ENCODE measurements around the gene GPR180.
A peak's percentile ranks its signal among the peaks of the same experiment; 100 is the strongest.

GPR180 gene

GRCh38 chr13:94673851-94674250, 72.2 kb downstream of the GPR180 start:
- no peaks in the 10 kb centered on the region for H3K4me1 ChIP-seq (ENCODE audit: insufficient read depth, insufficient read length)
- no peak overlapping the region for H3K4me3 ChIP-seq (ENCODE audit: insufficient read length, low read depth)
- TF ChIP-seq SUZ12 (IDR thresholded peaks at IDR 0.05; ENCODE audit: extremely low read depth, insufficient read depth, insufficient read length) (no peak), YY1 (IDR thresholded peaks at IDR 0.05; ENCODE audit: insufficient read depth, insufficient read length) (no peak), ZNF274 (IDR thresholded peaks at IDR 0.05; ENCODE audit: low read depth, low read length) (no peak)
- no peaks in the 10 kb centered on the region for H3K27me3 ChIP-seq (ENCODE audit: insufficient read depth, insufficient read length)
- H3K36me3 ChIP-seq (ENCODE audit: insufficient read depth, insufficient read length, low read length), result no peaks in the 10 kb centered on the region
- DNase-seq (ENCODE audit: low read depth, low spot score), result peak; percentile 59
- no peak overlapping the region for H3K9ac ChIP-seq (ENCODE audit: insufficient read length, low read depth)
- no peaks in the 10 kb centered on the region for H3K9me3 ChIP-seq (ENCODE audit: insufficient read depth, low read length)

DNA sequence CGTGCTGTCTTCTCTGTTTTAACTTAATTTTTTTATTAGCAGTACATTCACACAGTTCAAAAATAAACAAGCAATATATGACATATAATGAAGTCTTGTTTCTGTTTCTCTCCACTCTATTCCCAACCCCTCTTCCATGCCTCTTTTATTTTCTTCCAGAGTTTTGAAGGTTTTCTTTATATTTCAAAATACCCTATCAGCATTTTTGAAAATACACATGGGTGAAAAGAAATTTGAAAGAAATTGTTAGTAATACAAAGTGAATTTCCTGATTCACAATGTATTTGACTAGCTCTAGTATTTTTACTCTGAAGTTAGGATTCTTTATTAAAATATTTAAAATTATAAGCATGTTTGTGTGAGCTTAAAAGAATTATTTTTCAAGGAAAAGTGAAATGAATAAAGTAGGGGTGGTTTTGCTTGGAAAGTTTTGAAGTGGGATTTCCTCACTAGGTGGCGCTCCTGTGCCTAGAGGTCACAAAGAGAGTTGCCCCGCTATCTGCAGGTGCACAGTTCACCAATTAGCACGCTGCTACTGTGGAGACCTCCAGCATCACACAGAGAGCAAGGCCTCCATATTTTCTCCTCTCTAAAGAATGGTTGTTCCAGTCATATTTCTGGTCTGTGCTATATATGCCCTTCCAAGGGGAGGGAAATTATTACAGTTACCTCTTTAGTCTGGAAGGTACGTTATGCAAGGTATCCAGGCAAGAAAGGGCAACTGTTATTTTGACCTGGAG, 73.1 kb downstream of the GPR180 start:
- Histone ChIP-seq H3K36me3 (ENCODE audit: insufficient read depth, insufficient read length, low read length) (no peaks in the 10 kb centered on the region), H3K9ac (ENCODE audit: insufficient read length, low read depth) (no peak overlapping the region), H3K4me1 (ENCODE audit: insufficient read depth, insufficient read length) (no peaks in the 10 kb centered on the region), H3K9me3 (ENCODE audit: insufficient read depth, low read length) (no peaks in the 10 kb centered on the region), H3K4me3 (ENCODE audit: insufficient read length, low read depth) (no peak overlapping the region), H3K27me3 (ENCODE audit: insufficient read depth, insufficient read length) (no peaks in the 10 kb centered on the region)
- peak; percentile 76 for DNase-seq (ENCODE audit: low read depth, low spot score)
- no peak for TF ChIP-seq SUZ12 (IDR thresholded peaks at IDR 0.05; ENCODE audit: extremely low read depth, insufficient read depth, insufficient read length)
- no peak for TF ChIP-seq ZNF274 (IDR thresholded peaks at IDR 0.05; ENCODE audit: low read depth, low read length)
- no peak for TF ChIP-seq YY1 (IDR thresholded peaks at IDR 0.05; ENCODE audit: insufficient read depth, insufficient read length)

DNA sequence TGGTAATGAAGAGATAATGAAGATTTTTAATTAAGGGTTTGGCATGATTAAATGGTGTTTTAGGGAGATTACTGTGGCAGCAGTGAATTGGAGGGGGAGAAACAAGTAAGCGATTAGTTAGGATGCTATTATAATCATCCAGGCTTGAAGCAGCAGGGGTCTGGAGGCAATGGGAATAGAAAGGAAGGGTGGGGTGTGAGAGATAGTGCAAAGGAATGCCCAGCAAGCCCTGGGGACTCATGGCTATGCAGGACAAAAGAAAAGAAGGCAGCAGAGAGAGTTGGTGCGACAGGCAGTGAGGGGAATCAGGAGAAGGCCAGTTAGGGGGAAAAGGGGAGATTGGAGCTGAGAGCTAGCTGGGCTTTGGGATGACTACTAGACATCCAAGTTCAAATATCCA, 76.1 kb downstream of the GPR180 start:
- TF ChIP-seq ZNF274 (IDR thresholded peaks at IDR 0.05; ENCODE audit: low read depth, low read length), result no peak
- no peak for TF ChIP-seq YY1 (IDR thresholded peaks at IDR 0.05; ENCODE audit: insufficient read depth, insufficient read length)
- no peak for TF ChIP-seq SUZ12 (IDR thresholded peaks at IDR 0.05; ENCODE audit: extremely low read depth, insufficient read depth, insufficient read length)
- H3K4me3 ChIP-seq (ENCODE audit: insufficient read length, low read depth), result no peak overlapping the region

DNA sequence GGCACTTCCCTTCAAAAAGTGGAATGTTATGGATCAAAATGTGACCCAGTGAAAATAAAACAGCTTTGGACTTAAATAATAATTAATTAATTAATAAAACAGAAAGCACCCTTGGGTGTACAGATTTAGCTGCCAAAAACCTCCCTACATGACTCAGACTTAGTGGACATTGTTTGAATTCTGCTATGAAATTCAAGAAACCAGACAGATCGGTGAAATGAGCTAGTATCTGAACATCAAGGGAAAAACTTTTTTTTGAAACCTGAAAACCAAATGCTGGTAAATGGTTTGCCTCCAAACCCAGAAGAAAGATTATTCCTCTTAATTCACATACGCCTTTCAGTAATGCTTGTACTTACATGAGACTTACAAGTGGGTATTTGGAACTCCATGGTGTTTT, 77.2 kb downstream of the GPR180 start:
- TF ChIP-seq YY1 (IDR thresholded peaks at IDR 0.05; ENCODE audit: insufficient read depth, insufficient read length), result no peak
- no peak for TF ChIP-seq ZNF274 (IDR thresholded peaks at IDR 0.05; ENCODE audit: low read depth, low read length)
- no peak for TF ChIP-seq SUZ12 (IDR thresholded peaks at IDR 0.05; ENCODE audit: extremely low read depth, insufficient read depth, insufficient read length)
- H3K4me1 ChIP-seq (ENCODE audit: insufficient read depth, insufficient read length), result no peaks in the 10 kb centered on the region

More for the DNA sequence above, 76.1 kb downstream of the GPR180 start:
- peak; percentile 25 for DNase-seq (ENCODE audit: low read depth, low spot score)
- H3K27me3 ChIP-seq (ENCODE audit: insufficient read depth, insufficient read length), result no peaks in the 10 kb centered on the region
- H3K9ac ChIP-seq (ENCODE audit: insufficient read length, low read depth), result no peak overlapping the region
- no peaks in the 10 kb centered on the region for H3K36me3 ChIP-seq (ENCODE audit: insufficient read depth, insufficient read length, low read length)
- H3K9me3 ChIP-seq (ENCODE audit: insufficient read depth, low read length), result no peaks in the 10 kb centered on the region
- no peaks in the 10 kb centered on the region for H3K4me1 ChIP-seq (ENCODE audit: insufficient read depth, insufficient read length)

DNA sequence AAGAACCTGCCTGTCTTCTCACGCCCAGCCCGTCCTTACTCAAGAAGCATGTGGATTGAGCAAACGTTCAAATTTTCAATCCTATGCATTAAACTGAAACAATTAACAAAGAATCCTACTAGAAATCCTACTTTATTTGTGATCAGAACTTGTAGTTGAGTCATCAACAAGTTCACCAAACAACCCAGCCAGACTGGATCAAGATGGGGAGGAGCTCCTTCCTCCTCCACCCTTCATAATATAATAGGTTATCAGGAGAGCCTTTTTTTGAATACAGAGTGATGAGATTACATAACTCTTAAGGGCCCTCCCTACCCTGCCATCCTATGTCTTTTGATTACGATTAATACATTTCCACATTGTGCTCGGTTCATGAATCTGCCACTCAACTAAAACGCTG, 78.0 kb downstream of the GPR180 start:
- no peak for DNase-seq (ENCODE audit: low read depth, low spot score)
- no peak for TF ChIP-seq YY1 (IDR thresholded peaks at IDR 0.05; ENCODE audit: insufficient read depth, insufficient read length)
- Histone ChIP-seq H3K9me3 (ENCODE audit: insufficient read depth, low read length) (no peaks in the 10 kb centered on the region), H3K9ac (ENCODE audit: insufficient read length, low read depth) (no peak overlapping the region), H3K36me3 (ENCODE audit: insufficient read depth, insufficient read length, low read length) (no peaks in the 10 kb centered on the region), H3K4me1 (ENCODE audit: insufficient read depth, insufficient read length) (no peaks in the 10 kb centered on the region), H3K27me3 (ENCODE audit: insufficient read depth, insufficient read length) (no peaks in the 10 kb centered on the region), H3K4me3 (ENCODE audit: insufficient read length, low read depth) (no peak overlapping the region)

More for the DNA sequence above, 77.2 kb downstream of the GPR180 start:
- Histone ChIP-seq H3K9me3 (ENCODE audit: insufficient read depth, low read length) (no peaks in the 10 kb centered on the region), H3K36me3 (ENCODE audit: insufficient read depth, insufficient read length, low read length) (no peaks in the 10 kb centered on the region), H3K27me3 (ENCODE audit: insufficient read depth, insufficient read length) (no peaks in the 10 kb centered on the region), H3K4me3 (ENCODE audit: insufficient read length, low read depth) (no peak overlapping the region), H3K9ac (ENCODE audit: insufficient read length, low read depth) (no peak overlapping the region)
- DNase-seq (ENCODE audit: low read depth, low spot score), result no peak

GRCh38 chr13:94682229-94682628, 80.6 kb downstream of the GPR180 start:
- Histone ChIP-seq H3K36me3 (ENCODE audit: insufficient read depth, insufficient read length, low read length) (no peaks in the 10 kb centered on the region), H3K27me3 (ENCODE audit: insufficient read depth, insufficient read length) (no peaks in the 10 kb centered on the region), H3K9ac (ENCODE audit: insufficient read length, low read depth) (no peak overlapping the region), H3K9me3 (ENCODE audit: insufficient read depth, low read length) (no peaks in the 10 kb centered on the region), H3K4me1 (ENCODE audit: insufficient read depth, insufficient read length) (no peaks in the 10 kb centered on the region), H3K4me3 (ENCODE audit: insufficient read length, low read depth) (no peak overlapping the region)
- no peak for DNase-seq (ENCODE audit: low read depth, low spot score)
- TF ChIP-seq SUZ12 (IDR thresholded peaks at IDR 0.05; ENCODE audit: extremely low read depth, insufficient read depth, insufficient read length) (no peak), YY1 (IDR thresholded peaks at IDR 0.05; ENCODE audit: insufficient read depth, insufficient read length) (no peak), ZNF274 (IDR thresholded peaks at IDR 0.05; ENCODE audit: low read depth, low read length) (no peak)

- DNase-seq (ENCODE audit: low read depth, low spot score), result no peak
- no peak overlapping the region for H3K4me3 ChIP-seq (ENCODE audit: insufficient read length, low read depth)
- H3K9me3 ChIP-seq (ENCODE audit: insufficient read depth, low read length), result no peaks in the 10 kb centered on the region
- no peak overlapping the region for H3K9ac ChIP-seq (ENCODE audit: insufficient read length, low read depth)
- no peaks in the 10 kb centered on the region for H3K4me1 ChIP-seq (ENCODE audit: insufficient read depth, insufficient read length)
- no peaks in the 10 kb centered on the region for H3K27me3 ChIP-seq (ENCODE audit: insufficient read depth, insufficient read length)
- TF ChIP-seq YY1 (IDR thresholded peaks at IDR 0.05; ENCODE audit: insufficient read depth, insufficient read length) (no peak), ZNF274 (IDR thresholded peaks at IDR 0.05; ENCODE audit: low read depth, low read length) (no peak), SUZ12 (IDR thresholded peaks at IDR 0.05; ENCODE audit: extremely low read depth, insufficient read depth, insufficient read length) (no peak)
- no peaks in the 10 kb centered on the region for H3K36me3 ChIP-seq (ENCODE audit: insufficient read depth, insufficient read length, low read length)
Observed at GRCh38 chr13:94683409-94683808, 81.8 kb downstream of the GPR180 start.

All from NT2/D1 (cell line).